K562 (cell line): ENCODE measurements around the gene TUBB4B. TPM values are rescaled to one million over a fixed set of nuclear protein-coding genes. Genes with fewer than 3 reads are reported as not detected.
A peak's percentile ranks its signal among the peaks of the same experiment; 100 is the strongest.

Source experiments
- ARHGAP35 ChIP-seq: fragments of 450-650 bp; IDR thresholded peaks from 2 replicates; pipeline ENCODE4 v1.6.1; 2018; ENCODE audit not compliant: partially characterized antibody
- ARID3A ChIP-seq: IDR thresholded peaks from 2 replicates; pipeline ENCODE4 v1.6.1; 2012; ENCODE audit warnings: low read depth, low read length, improper control_type of control experiment, borderline replicate concordance
- CBX3 ChIP-seq, 2 experiments: IDR thresholded peaks; 1 replicate in 1 of 2; 2 replicates in 1 of 2; pipeline ENCODE4 v1.6.1; 2012; ENCODE audit warnings: inconsistent platforms in 2 of 2, low read length in 2 of 2, borderline replicate concordance in 1 of 2, control low read depth in 1 of 2
- E2F8 ChIP-seq: fragments of 450-650 bp; IDR thresholded peaks from 2 replicates; pipeline ENCODE4 v1.7.1; 2018; ENCODE audit warnings: mild to moderate bottlenecking, low read depth; ENCODE audit not compliant: partially characterized antibody
- GMEB1 ChIP-seq: fragments of 250-450 bp; sonication (Bioruptor Pico); IDR thresholded peaks from 2 replicates; pipeline ENCODE4 v1.4.0; 2020; ENCODE audit warnings: mild to moderate bottlenecking
- HNRNPLL ChIP-seq: fragments of 200-400 bp; formaldehyde crosslinking; IDR thresholded peaks from 2 replicates; pipeline ENCODE4 v1.6.1; 2017; ENCODE audit warnings: low read length, low read depth, mild to moderate bottlenecking; ENCODE audit not compliant: poor library complexity, severe bottlenecking
- NR2C2 ChIP-seq, 2 experiments: fragments of 200-800 bp in 1 of 2; sonication (Bioruptor generic) in 1 of 2; sonication (generic) in 1 of 2; formaldehyde crosslinking in 1 of 2; IDR thresholded peaks; 2 replicates each; pipeline versions ENCODE4 v1.6.1 to v1.8.0; 2016 to 2022; ENCODE audit warnings: mild to moderate bottlenecking in 1 of 2, missing compliant biosample characterization in 1 of 2, missing genetic modification characterization in 1 of 2, missing genetic modification reagents in 1 of 2
- PYGO2 ChIP-seq: fragments of 450-650 bp; IDR thresholded peaks from 2 replicates; pipeline ENCODE4 v1.6.1; 2016; ENCODE audit warnings: mild to moderate bottlenecking, missing genetic modification characterization, moderate library complexity, missing compliant biosample characterization
- TAF7 ChIP-seq: fragments of 450-650 bp; IDR thresholded peaks from 2 replicates; pipeline ENCODE4 v1.6.1; 2016; ENCODE audit warnings: missing genetic modification characterization, missing compliant biosample characterization
- ZNF511 ChIP-seq: sonication (generic); formaldehyde crosslinking; IDR thresholded peaks from 2 replicates; pipeline ENCODE4 v1.8.0; 2022; ENCODE audit warnings: mild to moderate bottlenecking, missing genetic modification reagents
- ZNF551 ChIP-seq: fragments of 250-450 bp; sonication (Bioruptor Pico); IDR thresholded peaks from 2 replicates; pipeline ENCODE4 v1.5.0; 2021; ENCODE audit warnings: mild to moderate bottlenecking, moderate library complexity
- ZNF592 ChIP-seq: fragments of 450-650 bp; IDR thresholded peaks from 2 replicates; pipeline ENCODE4 v1.6.1; 2017; ENCODE audit warnings: antibody characterized with exemption, mild to moderate bottlenecking
- polyA plus RNA-seq, 8 experiments: library from polyadenylated mRNA; depleted of rRNA in 4 of 8; stranded (reverse) in 5 of 8; unstranded in 3 of 8; fragments of >200 nt; fragmentation: Nextera tagmentation in 2 of 8; fragmentation: Illumina TruSeq in 1 of 8; extraction: Ambion mirVana in 2 of 8; extraction: Trizol in 1 of 8; gene quantifications; 2 replicates each; pipeline versions ENCODE4 v1.2.1 to v1.2.3, GENCODE V29; 2011 to 2014; ENCODE audit warnings: inconsistent platforms in 1 of 8, missing spikeins in 1 of 8
- total RNA-seq, 7 experiments: library from RNA; depleted of rRNA in 6 of 7; stranded (reverse); fragments of >200 nt in 6 of 7; fragmentation: Illumina TruSeq in 2 of 7; extraction: Trizol in 2 of 7; gene quantifications; 2 replicates each; pipeline versions ENCODE4 v1.2.1 to v1.2.3, GENCODE V29; 2011 to 2021; ENCODE audit warnings: low replicate concordance in 1 of 7

The TUBB4B gene
- total and polyA plus RNA-seq, 9 of the 15 experiments (the other 6 are each of a cell fraction or from before 2014, with no cell fraction given) = 24.1 to 443 (median 268) TPM

- no peak for TF ChIP-seq E2F8
- peak; percentile 45 for TF ChIP-seq ZNF511
- no peak for TF ChIP-seq TAF7 (tag)
- peak; percentile 76 for TF ChIP-seq GMEB1 (CRISPR knock-in tag)
- TF ChIP-seq ARID3A = no peak
- no peak for TF ChIP-seq PYGO2
- no peak for TF ChIP-seq CBX3 (IDR thresholded peaks at IDR 0.05; ENCODE audit: borderline replicate concordance in 1 of 2, low read length in 2 of 2)
- TF ChIP-seq ARHGAP35 = no peak
- TF ChIP-seq NR2C2 (CRISPR knock-in tag; IDR thresholded peaks at IDR 0.05) = no peak
- TF ChIP-seq NR2C2 (tag; IDR thresholded peaks at IDR 0.05) = peak; percentile 79
- peak; percentile 20 for TF ChIP-seq HNRNPLL
- TF ChIP-seq ZNF551 (CRISPR knock-in tag) = no peak
- 0 out of 2 replicates have a peak, but pooled peaks have one; percentile 52 for TF ChIP-seq ZNF592
Observed at GRCh38 chr9:137254624-137255447, 13.7 kb downstream of the TUBB4B start, which contains the start of gene NELFB (continued).
